A549 (cell line): ENCODE results near the gene HOXA7. TPM values are rescaled to one million over a fixed set of nuclear protein-coding genes. Genes with fewer than 3 reads are reported as not detected.

ENCODE experiments used
- ATAC-seq, 2 experiments: fragments of 200-7000 bp in 1 of 2; fragments of >200 bp in 1 of 2; cut with Nextera tagmentation in 1 of 2; cut with Tn5 transposase in 1 of 2; 3 replicates each; pipeline versions ENCODE4 v1.8.0 to v1.9.1; 2018 to 2020; ENCODE audit warnings: mild to moderate bottlenecking in 1 of 2, moderate library complexity in 1 of 2
- CTCF ChIA-PET: fragments of 300-600 bp; sonication (Branson Sonifier 250); formaldehyde crosslinking; extraction: SDS; loops from one replicate; lab custom pipeline; 2021; ENCODE audit warnings: antibody characterized with exemption, inconsistent platforms; lab: Yijun Ruan, JAX
- POLR2A ChIA-PET: fragments of 350-600 bp; formaldehyde crosslinking; extraction: SDS; loops from one replicate; lab custom pipeline; 2021; ENCODE audit warnings: antibody characterized with exemption, inconsistent platforms; lab: Yijun Ruan, JAX
- DNase-seq, 2 experiments: peaks; one replicate each; pipeline versions ENCODE4 v3.0.0 to v3.0.0-alpha.2; 2011 to 2016; ENCODE audit warnings: low read depth in 1 of 2, low spot score in 1 of 2
- FAIRE-seq: peaks from 2 replicates; lab custom pipeline; 2011; peaks lifted over from hg19 to GRCh38; lab: Jason Lieb, UNC
- H3K27ac ChIP-seq, 2 experiments: fragments of >200 bp; sonication (Bioruptor Twin); formaldehyde crosslinking; 3 replicates each; pipeline ENCODE4 v1.5.1; 2016 to 2017
- H3K4me1 ChIP-seq: fragments of >200 bp; sonication (Bioruptor Twin); formaldehyde crosslinking; 3 replicates; pipeline ENCODE4 v1.6.1; 2016
- H3K4me2 ChIP-seq: fragments of >200 bp; sonication (Bioruptor Twin); formaldehyde crosslinking; 3 replicates; pipeline ENCODE4 v1.6.1; 2016
- H3K4me3 ChIP-seq: fragments of >200 bp; sonication (Bioruptor Twin); formaldehyde crosslinking; 3 replicates; pipeline ENCODE4 v1.5.1; 2016
- H3K9me3 ChIP-seq: fragments of >200 bp; sonication (Bioruptor Twin); formaldehyde crosslinking; 3 replicates; pipeline ENCODE4 v1.6.1; 2016
- BHLHE40 ChIP-seq: IDR thresholded peaks from 2 replicates; pipeline ENCODE4 v1.6.1; 2012; ENCODE audit warnings: low read depth, low read length, inconsistent platforms
- CHD4 ChIP-seq: fragments of 200-600 bp; sonication (generic); IDR thresholded peaks from 2 replicates; pipeline ENCODE4 v1.6.1; 2016; ENCODE audit warnings: antibody characterized with exemption, mild to moderate bottlenecking, borderline replicate concordance
- EHF ChIP-seq: fragments of 250-450 bp; sonication (Bioruptor Pico); IDR thresholded peaks from 2 replicates; pipeline ENCODE4 v1.5.0; 2020; ENCODE audit warnings: mild to moderate bottlenecking
- EHMT2 ChIP-seq: fragments of 200-600 bp; sonication (generic); IDR thresholded peaks from 2 replicates; pipeline ENCODE4 v1.6.1; 2016; ENCODE audit warnings: antibody characterized with exemption, low read depth, mild to moderate bottlenecking, moderate library complexity
- EP300 ChIP-seq, 2 experiments: fragments of >200 bp; sonication (Bioruptor Twin); formaldehyde crosslinking; IDR thresholded peaks; 2 replicates in 1 of 2; 3 replicates in 1 of 2; pipeline ENCODE4 v1.6.1; 2016 to 2017
- ESRRA ChIP-seq: fragments of 150-350 bp; IDR thresholded peaks from 2 replicates; pipeline ENCODE4 v1.6.1; 2014; ENCODE audit warnings: mild to moderate bottlenecking, low read length, borderline replicate concordance
- FOSL2 ChIP-seq, 2 experiments: fragments of 450-650 bp in 1 of 2; fragments of >200 bp in 1 of 2; sonication (Bioruptor Twin) in 1 of 2; formaldehyde crosslinking; IDR thresholded peaks; 2 replicates each; pipeline versions ENCODE4 v1.5.0 to v1.6.1; 2016 to 2020; ENCODE audit warnings: mild to moderate bottlenecking in 1 of 2, moderate library complexity in 1 of 2
- HOXB13 ChIP-seq: fragments of 250-450 bp; sonication (Bioruptor Pico); IDR thresholded peaks from 2 replicates; pipeline ENCODE4 v1.5.0; 2020; ENCODE audit warnings: low read depth, mild to moderate bottlenecking, moderate library complexity
- HOXB5 ChIP-seq: fragments of 250-450 bp; sonication (Bioruptor Pico); IDR thresholded peaks from 2 replicates; pipeline ENCODE4 v1.5.0; 2020; ENCODE audit warnings: mild to moderate bottlenecking, moderate library complexity
- JUN ChIP-seq, 2 experiments: fragments of >200 bp; sonication (Bioruptor Twin); formaldehyde crosslinking; IDR thresholded peaks; 2 replicates in 1 of 2; 3 replicates in 1 of 2; pipeline ENCODE4 v1.6.1; 2016 to 2017
- JUNB ChIP-seq: fragments of >200 bp; sonication (Bioruptor Twin); formaldehyde crosslinking; IDR thresholded peaks from 2 replicates; pipeline ENCODE4 v1.6.1; 2016
- KDM5A ChIP-seq: fragments of 200-600 bp; sonication (generic); IDR thresholded peaks from 2 replicates; pipeline ENCODE4 v1.6.1; 2016; ENCODE audit warnings: antibody characterized with exemption, mild to moderate bottlenecking
- MAFK ChIP-seq: fragments of 450-650 bp; IDR thresholded peaks from 2 replicates; pipeline ENCODE4 v1.6.1; 2014; ENCODE audit not compliant: partially characterized antibody
- MAZ ChIP-seq: fragments of 150-350 bp; IDR thresholded peaks from 2 replicates; pipeline ENCODE4 v1.6.1; 2014; ENCODE audit warnings: antibody characterized with exemption, low read depth, low read length, borderline replicate concordance
- NFE2L2 ChIP-seq: fragments of 150-350 bp; conservative IDR thresholded peaks from 2 replicates; pipeline ENCODE4 v1.6.1; 2014; ENCODE audit warnings: low read length
- NPAS2 ChIP-seq: fragments of 250-450 bp; sonication (Bioruptor Pico); IDR thresholded peaks from 2 replicates; pipeline ENCODE4 v1.8.0; 2022; ENCODE audit warnings: mild to moderate bottlenecking, moderate library complexity, borderline replicate concordance
- POLR2A ChIP-seq: IDR thresholded peaks from 2 replicates; pipeline ENCODE4 v1.6.1; 2012; ENCODE audit warnings: mild to moderate bottlenecking, low read length
- RARB ChIP-seq: fragments of 250-450 bp; sonication (Bioruptor Pico); IDR thresholded peaks from 2 replicates; pipeline ENCODE4 v1.8.0; 2021; ENCODE audit warnings: mild to moderate bottlenecking, moderate library complexity
- RFX5 ChIP-seq: fragments of 450-650 bp; IDR thresholded peaks from 2 replicates; pipeline ENCODE4 v1.7.1; 2014; ENCODE audit warnings: antibody characterized with exemption, mild to moderate bottlenecking, moderate library complexity
- RNF2 ChIP-seq: fragments of 200-600 bp; sonication (generic); IDR thresholded peaks from 2 replicates; pipeline ENCODE4 v1.6.1; 2016; ENCODE audit warnings: low read depth, mild to moderate bottlenecking, antibody characterized with exemption, moderate library complexity, borderline replicate concordance
- SMC3 ChIP-seq: fragments of >200 bp; sonication (Bioruptor Twin); formaldehyde crosslinking; IDR thresholded peaks from 3 replicates; pipeline ENCODE4 v1.6.1; 2018; ENCODE audit warnings: inconsistent platforms
- ZC3H11A ChIP-seq: fragments of 450-650 bp; IDR thresholded peaks from 2 replicates; pipeline ENCODE4 v1.6.1; 2014; ENCODE audit warnings: antibody characterized with exemption, mild to moderate bottlenecking
- ZFP36 ChIP-seq: fragments of 450-650 bp; IDR thresholded peaks from 2 replicates; pipeline ENCODE4 v1.6.1; 2014; ENCODE audit warnings: borderline replicate concordance; ENCODE audit not compliant: partially characterized antibody
- WGBS: methylation state at CpG from one replicate; pipeline ENCODE4 v1.1.6; 2017; ENCODE audit errors: missing lambda C conversion rate; 5-methylcytosine and 5-hydroxymethylcytosine counted together
- polyA plus RNA-seq, 4 experiments: library from polyadenylated mRNA; depleted of rRNA in 3 of 4; stranded (reverse); fragments of >200 nt; fragmentation: RNase III in 1 of 4; extraction: RNeasy Plus Mini Kit Qiagen cat#74134 plus additional on column Dnase treatment in 1 of 4; gene quantifications; 2 replicates in 3 of 4; 3 replicates in 1 of 4; pipeline ENCODE4 v1.2.3, GENCODE V29; 2011 to 2017
- TF ChIP-seq, protein P1 (sequence below): fragments of 450-650 bp; IDR thresholded peaks from 2 replicates; pipeline ENCODE4 v1.6.1; 2014; ENCODE audit warnings: antibody characterized with exemption
- TF ChIP-seq, protein P2 (sequence below): IDR thresholded peaks from 2 replicates; pipeline ENCODE4 v1.6.1; 2012; ENCODE audit warnings: low read depth, borderline replicate concordance
- TF ChIP-seq, protein P3 (sequence below): IDR thresholded peaks from 2 replicates; pipeline ENCODE4 v1.6.1; 2012
- TF ChIP-seq, protein P4 (sequence below): fragments of 150-350 bp; IDR thresholded peaks from 2 replicates; pipeline ENCODE4 v1.6.1; 2014; ENCODE audit warnings: low read depth, mild to moderate bottlenecking, low read length
- TF ChIP-seq, protein P5 (sequence below): IDR thresholded peaks from 2 replicates; pipeline ENCODE4 v1.6.1; 2012
- TF ChIP-seq, protein P6 (sequence below): fragments of >200 bp; sonication (Bioruptor Twin); formaldehyde crosslinking; IDR thresholded peaks from 3 replicates; pipeline ENCODE4 v1.5.1; 2016

Gene HOXA7
- polyA plus RNA-seq, 2 of the 4 experiments (the other 2 are of a cell fraction): 4.1 to 4.8 TPM

DNA sequence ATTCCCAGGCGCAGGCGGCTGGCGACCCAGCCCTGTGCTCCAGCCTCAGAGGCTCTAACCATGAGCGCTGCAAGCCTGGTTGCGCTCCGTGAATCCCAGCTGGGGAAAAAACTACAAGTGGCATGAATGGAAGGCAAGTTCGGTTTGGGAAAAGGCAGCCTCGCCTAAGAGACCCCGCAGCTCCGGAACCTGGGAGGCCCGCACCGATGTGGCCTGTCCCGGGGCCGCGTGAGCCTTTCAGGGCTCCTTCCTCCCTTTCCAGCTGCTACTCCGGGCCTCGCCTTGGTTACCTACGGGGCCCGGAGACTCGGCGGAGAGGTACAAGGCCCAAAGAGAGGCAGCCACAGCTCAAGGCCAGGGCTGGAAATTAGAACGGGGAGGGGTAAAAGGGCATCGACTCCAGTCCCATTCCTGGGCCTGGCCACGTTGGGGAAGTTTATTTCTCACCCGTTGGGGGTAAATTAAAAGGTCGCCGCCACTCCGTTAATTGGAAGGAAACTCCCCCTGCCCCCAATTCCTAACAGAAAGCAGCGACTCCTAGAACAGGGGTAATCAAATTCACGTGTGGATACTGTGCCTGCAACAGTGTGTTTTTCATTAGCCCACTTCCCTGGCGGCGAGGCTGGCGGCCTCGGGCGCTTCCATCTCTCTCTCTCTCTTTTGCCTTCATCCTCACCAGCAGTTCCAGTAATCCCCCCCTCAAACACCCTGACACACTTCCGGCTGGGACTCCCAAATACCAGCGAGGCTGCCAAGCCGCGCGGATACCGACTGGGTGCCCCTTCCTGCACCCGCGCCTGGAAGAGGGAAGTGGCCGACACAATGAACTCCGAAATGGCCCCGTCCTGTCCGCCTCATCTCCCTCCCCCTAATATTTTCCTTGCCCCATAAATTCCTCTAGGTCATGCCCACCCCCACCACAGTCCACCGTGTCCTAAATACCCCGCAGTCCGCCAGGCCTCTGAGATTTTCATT is 10.3 kb upstream of the HOXA7 start:
- TF ChIP-seq NPAS2 (CRISPR knock-in tag) (no peak), HOXB13 (CRISPR knock-in tag) (no peak), JUN (IDR thresholded peaks at IDR 0.05) (no peak), ESRRA (no peak), EHMT2 (no peak), RFX5 (no peak), POLR2A (no peak), MAZ (no peak), RARB (no peak), HOXB5 (CRISPR knock-in tag) (no peak)
- TF ChIP-seq, protein P1, sequence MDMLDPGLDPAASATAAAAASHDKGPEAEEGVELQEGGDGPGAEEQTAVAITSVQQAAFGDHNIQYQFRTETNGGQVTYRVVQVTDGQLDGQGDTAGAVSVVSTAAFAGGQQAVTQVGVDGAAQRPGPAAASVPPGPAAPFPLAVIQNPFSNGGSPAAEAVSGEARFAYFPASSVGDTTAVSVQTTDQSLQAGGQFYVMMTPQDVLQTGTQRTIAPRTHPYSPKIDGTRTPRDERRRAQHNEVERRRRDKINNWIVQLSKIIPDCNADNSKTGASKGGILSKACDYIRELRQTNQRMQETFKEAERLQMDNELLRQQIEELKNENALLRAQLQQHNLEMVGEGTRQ: no peak
- TF ChIP-seq, protein P2, sequence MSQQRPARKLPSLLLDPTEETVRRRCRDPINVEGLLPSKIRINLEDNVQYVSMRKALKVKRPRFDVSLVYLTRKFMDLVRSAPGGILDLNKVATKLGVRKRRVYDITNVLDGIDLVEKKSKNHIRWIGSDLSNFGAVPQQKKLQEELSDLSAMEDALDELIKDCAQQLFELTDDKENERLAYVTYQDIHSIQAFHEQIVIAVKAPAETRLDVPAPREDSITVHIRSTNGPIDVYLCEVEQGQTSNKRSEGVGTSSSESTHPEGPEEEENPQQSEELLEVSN: no peak
- H3K4me1 ChIP-seq: peaks cover 4% of the 10 kb centered on the region; the same call in 1 of the 3 replicates
- WGBS: 94% methylated on average over 50 of the region's 50 CpGs
- H3K27ac ChIP-seq: no peak overlapping the region
- ChIA-PET POLR2A (no interaction called here), CTCF (interaction anchor here (0.7 to 7.0 kb wide), 7 partner anchors 10 to 1274 kb away, joined by 3 to 160 read pairs (median 3); partner anchors contain the start of genes HOXA5, HOXA6 and HOXA7)
- DNase-seq (no peak), FAIRE-seq (no peak), ATAC-seq (no peak)
- H3K9me3 ChIP-seq: no peaks in the 10 kb centered on the region
- no peak overlapping the region for H3K4me3 ChIP-seq
- no peak overlapping the region for H3K4me2 ChIP-seq

DNA sequence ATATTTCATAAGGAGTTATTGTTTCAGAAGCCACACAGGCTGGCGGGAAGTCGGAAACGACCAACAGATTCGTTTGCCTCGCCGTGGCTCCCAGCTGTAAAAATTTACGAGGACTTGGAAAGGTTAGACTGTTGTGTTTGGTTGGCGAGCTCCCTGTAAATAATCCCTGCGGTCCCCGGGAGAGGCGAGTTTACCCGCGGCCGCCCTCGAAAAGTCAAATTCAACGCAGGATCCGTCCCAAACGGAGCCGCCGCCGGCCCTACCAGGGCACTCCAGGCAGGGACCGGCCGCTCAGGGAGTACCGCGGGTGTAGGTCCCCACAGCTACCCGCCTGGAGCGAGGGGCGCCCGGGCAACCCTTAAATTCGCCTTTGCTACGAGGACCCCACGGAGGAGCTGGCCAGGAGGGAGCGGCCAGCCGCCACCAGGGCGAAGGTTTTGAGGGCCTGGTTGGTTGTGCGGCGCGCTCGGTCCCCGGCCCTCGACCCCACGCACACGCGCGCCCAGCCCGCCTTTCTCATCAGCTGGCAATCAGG is 9.6 kb upstream of the HOXA7 start:
- TF ChIP-seq FOSL2 (IDR thresholded peaks at IDR 0.05): no peak
- TF ChIP-seq FOSL2 (CRISPR knock-in tag; IDR thresholded peaks at IDR 0.05): no peak
- TF ChIP-seq, protein P1: no peak
- no peak for TF ChIP-seq RNF2
- no peak for TF ChIP-seq SMC3
- TF ChIP-seq BHLHE40: no peak
- TF ChIP-seq, protein P3, sequence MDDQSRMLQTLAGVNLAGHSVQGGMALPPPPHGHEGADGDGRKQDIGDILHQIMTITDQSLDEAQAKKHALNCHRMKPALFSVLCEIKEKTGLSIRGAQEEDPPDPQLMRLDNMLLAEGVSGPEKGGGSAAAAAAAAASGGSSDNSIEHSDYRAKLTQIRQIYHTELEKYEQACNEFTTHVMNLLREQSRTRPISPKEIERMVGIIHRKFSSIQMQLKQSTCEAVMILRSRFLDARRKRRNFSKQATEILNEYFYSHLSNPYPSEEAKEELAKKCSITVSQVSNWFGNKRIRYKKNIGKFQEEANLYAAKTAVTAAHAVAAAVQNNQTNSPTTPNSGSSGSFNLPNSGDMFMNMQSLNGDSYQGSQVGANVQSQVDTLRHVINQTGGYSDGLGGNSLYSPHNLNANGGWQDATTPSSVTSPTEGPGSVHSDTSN: no peak
- no peak for TF ChIP-seq EHF
- no peak for TF ChIP-seq EP300 (IDR thresholded peaks at IDR 0.05)
- TF ChIP-seq, protein P4, sequence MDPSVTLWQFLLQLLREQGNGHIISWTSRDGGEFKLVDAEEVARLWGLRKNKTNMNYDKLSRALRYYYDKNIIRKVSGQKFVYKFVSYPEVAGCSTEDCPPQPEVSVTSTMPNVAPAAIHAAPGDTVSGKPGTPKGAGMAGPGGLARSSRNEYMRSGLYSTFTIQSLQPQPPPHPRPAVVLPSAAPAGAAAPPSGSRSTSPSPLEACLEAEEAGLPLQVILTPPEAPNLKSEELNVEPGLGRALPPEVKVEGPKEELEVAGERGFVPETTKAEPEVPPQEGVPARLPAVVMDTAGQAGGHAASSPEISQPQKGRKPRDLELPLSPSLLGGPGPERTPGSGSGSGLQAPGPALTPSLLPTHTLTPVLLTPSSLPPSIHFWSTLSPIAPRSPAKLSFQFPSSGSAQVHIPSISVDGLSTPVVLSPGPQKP: no peak
- TF ChIP-seq MAFK: no peak
- no peak for TF ChIP-seq CHD4
- no peak for TF ChIP-seq POLR2A
- TF ChIP-seq NFE2L2: no peak
- TF ChIP-seq ZC3H11A: no peak
- no peak for TF ChIP-seq KDM5A
- TF ChIP-seq RFX5: no peak
- TF ChIP-seq, protein P5, sequence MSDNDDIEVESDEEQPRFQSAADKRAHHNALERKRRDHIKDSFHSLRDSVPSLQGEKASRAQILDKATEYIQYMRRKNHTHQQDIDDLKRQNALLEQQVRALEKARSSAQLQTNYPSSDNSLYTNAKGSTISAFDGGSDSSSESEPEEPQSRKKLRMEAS: no peak
- TF ChIP-seq ZFP36: no peak
- no peak for TF ChIP-seq JUNB
- TF ChIP-seq, protein P6, sequence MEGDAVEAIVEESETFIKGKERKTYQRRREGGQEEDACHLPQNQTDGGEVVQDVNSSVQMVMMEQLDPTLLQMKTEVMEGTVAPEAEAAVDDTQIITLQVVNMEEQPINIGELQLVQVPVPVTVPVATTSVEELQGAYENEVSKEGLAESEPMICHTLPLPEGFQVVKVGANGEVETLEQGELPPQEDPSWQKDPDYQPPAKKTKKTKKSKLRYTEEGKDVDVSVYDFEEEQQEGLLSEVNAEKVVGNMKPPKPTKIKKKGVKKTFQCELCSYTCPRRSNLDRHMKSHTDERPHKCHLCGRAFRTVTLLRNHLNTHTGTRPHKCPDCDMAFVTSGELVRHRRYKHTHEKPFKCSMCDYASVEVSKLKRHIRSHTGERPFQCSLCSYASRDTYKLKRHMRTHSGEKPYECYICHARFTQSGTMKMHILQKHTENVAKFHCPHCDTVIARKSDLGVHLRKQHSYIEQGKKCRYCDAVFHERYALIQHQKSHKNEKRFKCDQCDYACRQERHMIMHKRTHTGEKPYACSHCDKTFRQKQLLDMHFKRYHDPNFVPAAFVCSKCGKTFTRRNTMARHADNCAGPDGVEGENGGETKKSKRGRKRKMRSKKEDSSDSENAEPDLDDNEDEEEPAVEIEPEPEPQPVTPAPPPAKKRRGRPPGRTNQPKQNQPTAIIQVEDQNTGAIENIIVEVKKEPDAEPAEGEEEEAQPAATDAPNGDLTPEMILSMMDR: no peak
- Histone ChIP-seq H3K4me3 (no peak overlapping the region), H3K9me3 (no peaks in the 10 kb centered on the region), H3K4me1 (peaks cover 7% of the 10 kb centered on the region; the same call in 1 of the 3 replicates), H3K27ac (no peak overlapping the region), H3K4me2 (no peak overlapping the region)
- ChIA-PET POLR2A (no interaction called here), CTCF (interaction anchor here (0.7 to 7.0 kb wide), 7 partner anchors 9 to 1273 kb away, joined by 3 to 160 read pairs (median 3); partner anchors contain the start of genes HOXA5, HOXA6 and HOXA7)
- DNase-seq (no peak), ATAC-seq (no peak), FAIRE-seq (no peak)
- 93% methylated on average over 26 of the region's 46 CpGs for WGBS
